GM21619 (cell line): ENCODE measurements around the gene IDH3A.

Experiments used
- ATAC-seq: cut with Tn5 transposase; IDR thresholded peaks from one replicate; pipeline ENCODE4 v1.9.1; 2021; ENCODE audit not compliant: unreplicated experiment

The IDH3A gene

DNA sequence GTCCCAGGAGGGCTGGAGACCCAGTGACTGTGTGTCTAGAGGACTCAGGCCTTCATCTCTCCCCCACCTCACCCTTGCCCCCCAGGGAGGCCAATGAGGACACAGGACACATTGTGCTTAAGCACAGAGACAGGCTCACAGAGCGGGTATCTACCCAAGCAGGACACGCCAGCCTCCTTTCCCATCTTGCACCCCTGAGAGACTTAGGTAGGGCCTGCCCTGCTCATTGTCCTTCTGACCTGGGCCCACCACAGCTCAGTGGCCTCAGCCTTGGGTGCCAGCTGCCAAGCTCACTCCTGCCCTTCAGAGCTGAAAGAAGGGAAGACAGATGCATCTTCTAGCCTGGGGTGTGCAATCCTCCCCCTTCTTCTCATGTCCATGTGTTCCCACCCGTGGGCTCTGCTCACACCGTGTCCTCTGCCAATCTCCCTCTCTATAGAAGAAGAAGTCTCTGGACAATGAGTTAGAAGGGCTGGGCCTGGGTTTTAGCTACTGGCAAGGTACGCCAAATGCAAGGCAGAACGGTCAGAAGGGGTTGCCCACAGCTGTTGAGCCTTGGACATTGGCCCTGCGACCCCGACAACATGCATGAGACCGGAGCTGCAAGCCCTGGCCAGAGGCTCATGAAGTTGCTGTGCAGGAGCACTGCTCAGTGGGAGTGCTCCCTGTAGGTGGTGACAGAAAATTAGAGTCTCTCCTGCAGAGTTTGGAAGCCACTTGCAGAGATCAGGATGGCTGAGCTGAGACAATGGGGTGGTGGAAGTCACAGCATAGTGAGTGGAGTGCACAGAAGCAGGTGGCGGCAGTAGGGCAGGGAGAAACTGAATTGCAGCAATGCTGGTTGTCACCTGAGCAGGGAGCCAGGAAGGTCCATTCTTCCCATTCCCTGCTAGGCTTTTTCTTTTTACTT, 52.4 kb downstream of the IDH3A start:
- no peak for ATAC-seq

DNA sequence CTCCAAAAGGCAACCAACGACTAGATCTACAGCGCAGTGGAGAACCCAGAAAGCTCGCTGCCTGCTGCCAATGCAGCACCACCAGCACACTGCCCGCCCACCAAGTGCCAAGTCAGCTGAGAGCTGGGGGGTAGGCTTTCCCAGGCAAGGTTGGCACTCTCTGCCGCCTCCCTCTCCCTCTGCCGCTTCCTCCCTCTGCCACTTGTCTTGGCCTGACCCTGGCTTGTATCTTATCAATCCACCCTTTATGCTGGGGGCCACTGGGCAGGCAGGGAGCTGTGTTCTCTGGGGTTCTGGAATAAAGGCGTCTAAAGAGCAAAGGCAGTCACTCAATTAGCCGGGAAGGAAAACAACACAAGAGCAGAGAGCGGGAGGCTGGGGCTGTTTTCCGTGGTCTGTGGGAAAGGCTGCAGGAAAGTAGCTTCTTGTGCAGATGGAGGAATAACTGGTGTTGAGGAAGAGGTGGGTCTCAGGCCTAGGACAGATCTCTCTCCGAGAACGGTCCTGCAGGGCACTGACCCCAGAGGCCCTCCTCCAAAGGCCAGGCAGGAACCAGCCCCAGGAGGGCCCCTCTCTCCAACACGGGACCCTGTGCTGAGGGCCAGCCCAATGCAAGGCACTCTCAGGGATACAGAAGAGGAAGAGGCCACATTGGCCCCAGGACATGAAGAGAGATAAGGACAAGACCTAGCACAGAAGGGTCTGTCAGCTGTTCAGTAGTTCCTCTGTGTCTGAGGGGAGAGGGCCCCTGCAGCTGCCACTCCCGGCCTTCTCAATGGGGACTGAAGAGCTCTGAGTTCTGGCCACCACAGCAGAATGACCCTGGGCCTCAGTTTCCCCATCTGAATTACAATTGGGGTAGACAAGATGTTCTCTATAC, 54.4 kb downstream of the IDH3A start:
- no peak for ATAC-seq

- no peak for ATAC-seq
Observed at GRCh38 chr15:78204351-78205309, 55.5 kb downstream of the IDH3A start.

DNA sequence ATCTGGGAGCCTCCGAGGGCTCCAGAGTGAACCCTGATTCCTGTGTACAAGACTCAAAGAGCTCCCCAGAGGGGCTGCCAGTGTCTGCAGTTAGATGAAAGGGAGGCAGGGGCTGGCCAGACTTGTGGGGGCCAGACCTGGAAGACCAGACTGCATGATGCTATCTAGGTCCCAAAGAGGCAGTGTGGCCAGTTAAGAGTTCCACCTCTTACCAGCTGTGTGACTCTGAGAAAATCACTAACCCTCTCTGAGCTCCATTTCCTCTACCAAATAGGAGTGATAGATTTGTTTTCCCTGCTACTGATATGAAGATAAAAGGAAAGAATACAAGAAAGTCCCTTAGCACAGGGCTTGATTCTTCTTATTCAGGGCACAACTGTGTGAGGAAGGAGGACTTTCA, 56.2 kb downstream of the IDH3A start:
- ATAC-seq = no peak

GRCh38 chr15:78205856-78206255, 56.7 kb downstream of the IDH3A start:
- ATAC-seq = no peak

DNA sequence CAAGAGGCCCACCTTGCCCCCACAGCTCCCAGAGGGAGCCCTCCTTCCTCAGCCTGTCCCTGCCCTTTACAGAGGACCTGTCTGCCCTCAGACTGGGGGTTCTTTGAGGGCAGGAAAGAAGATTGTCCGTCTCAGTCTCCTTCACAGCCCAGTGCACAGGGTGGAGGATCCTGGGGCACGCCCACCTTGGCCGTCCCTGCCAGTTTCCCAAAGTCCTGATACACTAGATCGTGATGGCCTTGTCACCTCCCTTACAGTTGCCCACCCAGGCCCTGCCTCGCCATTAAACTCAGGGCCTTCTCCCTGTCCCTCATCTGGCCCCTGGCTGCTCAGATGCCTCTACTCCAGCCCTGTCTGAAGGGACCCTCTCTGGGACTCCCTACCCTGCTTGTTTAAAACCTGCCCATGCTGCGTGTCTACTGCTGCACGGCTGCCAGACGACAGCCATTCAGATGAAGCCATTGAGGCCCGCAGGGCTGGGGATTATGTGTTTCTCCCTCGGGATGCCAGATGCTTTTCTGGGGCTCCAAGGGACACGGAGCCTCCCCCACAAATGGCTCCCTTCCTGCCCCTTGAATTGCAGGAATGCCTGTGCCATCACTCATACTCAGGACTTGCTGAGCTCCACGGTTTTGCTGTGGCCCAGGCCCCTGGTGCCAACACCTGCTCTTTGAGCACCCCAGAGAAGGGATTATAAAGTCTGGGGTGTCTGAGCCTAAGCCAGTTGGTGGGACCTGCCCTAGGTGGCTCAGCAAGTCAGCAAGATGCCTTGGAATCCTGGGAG, 57.4 kb downstream of the IDH3A start:
- ATAC-seq = no peak

DNA sequence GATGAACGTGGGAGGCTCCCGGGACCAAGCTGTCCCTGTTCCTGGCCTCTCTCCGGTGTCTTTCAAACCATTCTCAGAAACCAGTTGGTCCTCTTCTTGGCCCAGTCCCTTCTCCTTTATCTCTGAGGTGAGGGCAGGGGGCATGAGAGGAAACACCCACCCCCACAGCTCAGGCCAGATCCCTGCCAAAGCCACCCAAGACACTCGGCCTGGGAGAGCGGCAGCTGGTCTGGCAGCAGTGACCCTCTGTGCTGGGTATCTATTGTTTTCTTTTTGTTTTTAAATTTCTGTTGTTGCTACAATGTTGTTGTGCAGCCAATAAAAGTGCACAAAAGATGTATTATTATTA, 57.9 kb downstream of the IDH3A start:
- ATAC-seq = no peak

DNA sequence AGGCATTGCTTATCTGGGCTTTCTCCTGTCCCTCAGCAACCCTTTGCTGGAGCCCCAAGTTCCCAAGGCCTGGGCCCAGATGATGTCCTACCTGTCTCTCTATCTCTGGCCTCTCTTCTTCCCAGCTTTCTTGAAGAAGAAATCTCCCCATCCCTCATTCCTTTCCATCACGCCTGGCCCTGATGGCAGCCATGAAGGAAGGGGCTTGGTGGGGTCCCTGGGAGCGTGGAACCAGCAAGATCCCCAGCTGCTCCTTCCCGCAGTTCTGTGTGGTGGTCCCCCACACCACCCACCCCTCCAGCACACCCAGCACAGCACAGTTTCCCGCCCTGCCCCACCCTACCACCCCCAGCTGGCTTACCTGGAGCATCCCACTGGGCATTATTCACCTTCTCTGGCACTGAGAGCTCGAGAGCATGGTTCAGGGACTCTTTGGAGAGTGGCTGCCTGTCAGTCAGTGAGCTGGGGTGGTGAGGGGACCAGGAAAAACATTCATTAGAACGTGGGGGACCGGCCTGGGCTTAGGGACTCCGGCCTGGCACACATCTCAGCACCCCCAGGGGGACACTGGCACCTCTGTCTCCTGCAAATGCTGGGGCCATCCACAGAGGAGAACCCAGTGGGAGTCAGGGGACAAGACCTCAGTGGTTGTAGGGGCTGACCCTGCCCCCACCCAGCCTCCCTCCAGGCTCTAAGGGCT, 58.6 kb downstream of the IDH3A start:
- no peak for ATAC-seq

- ATAC-seq = no peak
Observed at GRCh38 chr15:78208341-78208844, 59.2 kb downstream of the IDH3A start.

DNA sequence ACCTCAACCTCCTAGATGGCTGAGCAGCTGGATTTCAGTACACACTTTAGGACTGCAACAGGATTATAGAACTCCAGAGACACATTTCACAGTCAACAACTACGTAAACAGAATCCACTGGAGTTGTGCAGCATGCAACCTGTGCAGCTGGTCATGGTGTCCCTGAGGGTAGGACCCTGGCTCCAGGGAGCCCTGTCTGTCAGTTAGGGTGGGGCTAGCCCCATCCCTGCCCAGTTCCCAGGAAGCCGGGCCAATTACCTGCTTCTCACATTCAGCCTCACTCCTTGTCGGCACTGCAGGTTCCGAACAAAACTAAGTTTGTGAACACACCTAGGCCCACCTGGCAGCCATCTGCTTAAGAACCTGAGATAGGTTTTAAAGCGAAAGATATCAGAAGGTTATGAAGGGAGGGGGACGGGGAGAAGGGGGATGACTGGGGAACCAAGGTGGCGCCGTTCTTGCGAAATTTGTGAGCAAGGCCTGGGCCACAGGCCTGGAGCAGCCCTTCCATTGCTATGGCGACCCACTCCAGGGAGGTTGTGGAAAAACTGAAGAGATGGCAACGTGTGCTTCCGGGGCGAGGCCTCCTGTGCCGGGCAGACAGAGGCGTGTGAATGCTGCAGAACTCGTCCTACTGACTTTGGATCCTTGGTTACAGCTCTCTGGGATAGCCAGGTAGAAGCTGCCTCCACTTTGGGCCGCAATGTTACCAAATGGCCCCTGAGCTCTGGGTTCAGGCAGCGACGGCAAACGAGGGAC, 59.9 kb downstream of the IDH3A start:
- no peak for ATAC-seq

GRCh38 chr15:78209646-78210348, 60.6 kb downstream of the IDH3A start:
- ATAC-seq = no peak

GRCh38 chr15:78210349-78210717, 61.2 kb downstream of the IDH3A start:
- no peak for ATAC-seq

DNA sequence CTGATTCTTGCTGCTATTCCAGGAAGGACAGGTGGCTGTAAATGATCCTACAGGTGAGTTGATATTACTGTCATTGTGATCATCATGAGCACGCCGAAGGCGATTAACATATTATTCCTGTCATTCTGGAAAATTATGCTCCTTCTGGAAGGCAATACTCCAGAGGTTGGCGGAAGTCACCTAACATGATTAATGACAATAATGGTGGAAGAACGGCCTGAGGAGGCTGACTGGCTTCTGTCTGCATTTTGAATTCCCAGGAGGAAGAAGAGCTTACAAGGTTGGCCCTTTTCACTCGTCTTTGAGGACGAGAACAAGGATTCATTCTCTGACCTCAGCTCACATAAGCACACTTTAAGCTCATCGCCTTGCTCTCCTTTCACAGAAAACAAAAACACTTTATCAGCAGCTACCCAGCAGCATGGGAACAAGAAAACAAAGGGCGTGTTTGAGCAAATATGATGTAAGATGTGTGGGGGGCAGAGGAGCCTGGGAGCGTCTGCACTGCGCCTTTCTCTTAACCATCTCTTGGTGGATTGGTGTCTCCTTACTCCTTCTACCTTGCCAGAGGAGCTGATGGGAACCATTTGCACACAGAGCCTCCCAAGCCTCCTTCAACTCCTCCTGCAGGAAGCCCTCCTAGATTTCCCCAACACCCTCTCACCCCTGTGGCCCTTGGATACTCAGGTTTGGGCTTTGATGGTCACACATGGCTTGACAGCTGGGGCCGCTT, 62.2 kb downstream of the IDH3A start:
- ATAC-seq = no peak

DNA sequence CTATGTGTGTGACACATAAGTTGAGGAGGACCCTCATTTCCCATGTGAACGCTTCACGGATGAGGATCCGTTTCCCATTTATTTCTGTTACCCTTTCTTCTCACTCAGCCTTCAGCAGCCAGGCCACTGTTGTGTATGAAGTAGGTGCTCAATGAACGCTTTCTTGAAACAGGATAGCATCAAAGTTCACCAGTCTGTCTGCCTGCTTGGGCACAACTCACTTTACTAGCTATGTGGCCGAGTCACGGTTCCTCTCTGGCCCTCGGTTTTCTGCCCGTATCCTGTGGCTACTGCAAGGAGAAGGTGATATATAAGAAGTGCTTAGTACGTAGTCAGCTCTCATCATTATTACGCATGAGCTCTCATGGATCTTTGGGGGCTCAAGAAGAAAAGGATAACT, 62.8 kb downstream of the IDH3A start:
- ATAC-seq = no peak

DNA sequence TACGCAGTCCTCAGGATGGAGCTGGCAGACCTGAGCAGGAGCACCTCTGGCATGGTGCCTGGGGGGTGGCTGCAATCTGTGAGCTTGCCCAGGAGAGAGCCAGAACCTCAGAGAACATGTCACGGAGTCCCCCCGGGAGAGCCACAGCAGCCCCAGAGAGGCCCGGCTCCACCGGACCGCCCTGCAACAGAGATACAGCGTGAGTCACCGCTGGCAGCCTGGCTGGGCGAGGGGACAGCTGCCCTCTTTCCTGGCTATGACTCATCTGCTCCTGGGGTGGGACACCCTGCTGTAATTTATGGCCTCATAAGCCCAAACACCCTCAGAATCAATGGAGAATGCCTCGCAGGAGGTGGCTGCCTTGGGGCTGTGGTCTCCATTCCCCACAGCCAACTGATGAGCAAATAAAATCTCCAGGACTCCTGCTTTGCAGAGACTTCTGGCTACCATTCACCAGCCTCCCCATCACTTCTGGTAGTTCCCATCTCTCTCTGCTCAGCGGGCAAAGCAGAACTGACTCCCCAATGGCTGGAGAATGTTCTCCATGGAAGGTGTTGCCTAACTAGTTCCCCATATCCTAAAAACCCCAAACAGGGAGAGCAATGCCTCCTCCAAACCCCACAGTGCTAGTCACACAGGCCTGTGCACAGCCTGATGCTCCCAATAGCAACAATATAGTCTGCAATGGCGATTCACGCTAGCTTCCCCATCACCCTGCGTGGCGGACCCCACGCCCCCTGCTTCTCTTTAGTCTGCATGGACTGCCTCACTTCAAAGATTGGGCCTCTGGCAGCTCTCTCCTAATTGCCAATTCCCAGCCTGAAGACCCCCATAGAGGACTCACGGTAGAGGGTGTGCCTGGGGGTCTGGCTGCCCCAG, 63.6 kb downstream of the IDH3A start:
- ATAC-seq = no peak

GRCh38 chr15:78213425-78213750, 64.2 kb downstream of the IDH3A start:
- ATAC-seq = no peak

- ATAC-seq = no peak
Observed at GRCh38 chr15:78213956-78214355, 64.8 kb downstream of the IDH3A start.
